OCI-LY3 (cell line): ENCODE data around the gene PCSK5.

Experiments used
- EZH2phosphoT487 ChIP-seq: fragments of 200-600 bp; shearing (Covaris generic); IDR thresholded peaks from 2 replicates; pipeline ENCODE4 v1.6.1; 2018; ENCODE audit warnings: antibody characterized with exemption, mixed run types, low read depth
- TF ChIP-seq, protein P1 (sequence below): fragments of 200-600, 300-600 bp; sonication (generic); IDR thresholded peaks from 2 replicates; pipeline ENCODE4 v1.5.1; 2014; ENCODE audit warnings: antibody characterized with exemption, low read length, low read depth

DNA sequence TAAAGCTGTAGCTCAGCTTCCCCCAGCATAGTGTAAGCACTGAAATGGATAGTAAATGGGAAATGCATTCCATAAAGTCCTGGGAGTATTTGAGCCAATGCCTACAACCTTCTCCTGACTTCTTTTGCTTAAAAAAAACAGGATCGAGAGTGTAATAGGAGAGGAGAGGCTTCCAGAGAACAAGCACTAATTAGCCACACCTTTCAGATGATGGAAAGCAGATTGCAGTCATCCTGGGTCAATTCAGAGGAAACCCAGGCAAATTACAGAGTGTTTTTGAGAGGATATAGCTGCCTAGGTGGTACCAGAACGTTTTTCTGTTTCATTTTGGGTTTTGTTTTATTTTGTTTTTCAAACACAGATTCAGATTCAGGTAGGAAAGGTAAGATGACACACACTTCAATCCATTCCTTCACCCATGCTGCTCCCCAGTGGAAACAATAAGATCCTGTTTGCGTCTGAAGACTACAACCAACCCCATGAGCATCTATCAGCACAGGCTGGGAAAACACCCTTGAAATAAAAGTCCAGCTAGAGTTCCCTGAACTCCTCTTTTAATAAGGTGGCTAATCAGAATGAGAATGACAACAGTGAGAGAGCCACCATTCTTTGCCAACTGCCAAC is 408.2 kb downstream of the PCSK5 start:
- TF ChIP-seq, protein P1, sequence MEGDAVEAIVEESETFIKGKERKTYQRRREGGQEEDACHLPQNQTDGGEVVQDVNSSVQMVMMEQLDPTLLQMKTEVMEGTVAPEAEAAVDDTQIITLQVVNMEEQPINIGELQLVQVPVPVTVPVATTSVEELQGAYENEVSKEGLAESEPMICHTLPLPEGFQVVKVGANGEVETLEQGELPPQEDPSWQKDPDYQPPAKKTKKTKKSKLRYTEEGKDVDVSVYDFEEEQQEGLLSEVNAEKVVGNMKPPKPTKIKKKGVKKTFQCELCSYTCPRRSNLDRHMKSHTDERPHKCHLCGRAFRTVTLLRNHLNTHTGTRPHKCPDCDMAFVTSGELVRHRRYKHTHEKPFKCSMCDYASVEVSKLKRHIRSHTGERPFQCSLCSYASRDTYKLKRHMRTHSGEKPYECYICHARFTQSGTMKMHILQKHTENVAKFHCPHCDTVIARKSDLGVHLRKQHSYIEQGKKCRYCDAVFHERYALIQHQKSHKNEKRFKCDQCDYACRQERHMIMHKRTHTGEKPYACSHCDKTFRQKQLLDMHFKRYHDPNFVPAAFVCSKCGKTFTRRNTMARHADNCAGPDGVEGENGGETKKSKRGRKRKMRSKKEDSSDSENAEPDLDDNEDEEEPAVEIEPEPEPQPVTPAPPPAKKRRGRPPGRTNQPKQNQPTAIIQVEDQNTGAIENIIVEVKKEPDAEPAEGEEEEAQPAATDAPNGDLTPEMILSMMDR, result peak; percentile 41
- no peak for TF ChIP-seq EZH2phosphoT487
